Smooth muscle cell (in vitro differentiated cells): ENCODE results near the gene SENP5. TPM values are rescaled to one million over a fixed set of nuclear protein-coding genes. Genes with fewer than 3 reads are reported as not detected.
"Not testable (repeated sequence)": the region's sequence is repeated elsewhere in the genome, so short reads cannot be mapped to it uniquely, and the experiment has no call there.

ENCODE experiments used
- DNase-seq: peaks from one replicate; lab custom pipeline; 2025; ENCODE audit not compliant: unreplicated experiment; lab: John Stamatoyannopoulos, UW
- H2AFZ ChIP-seq: fragments of 200-600 bp; sonication (generic); 2 replicates; pipeline ENCODE4 v1.6.0; 2016; ENCODE audit warnings: antibody characterized with exemption, low read depth, mild to moderate bottlenecking
- H3F3A ChIP-seq: fragments of 200-600 bp; sonication (generic); 2 replicates; pipeline ENCODE4 v1.6.0; 2017; ENCODE audit warnings: antibody characterized with exemption, low read depth
- H3K27ac ChIP-seq: fragments of 200-600 bp; sonication (generic); 2 replicates; pipeline ENCODE4 v1.5.1; 2016; ENCODE audit warnings: low read depth, mild to moderate bottlenecking
- H3K27me3 ChIP-seq: fragments of 200-600 bp; sonication (generic); 2 replicates; pipeline ENCODE4 v1.6.1; 2016; ENCODE audit warnings: low read depth, mild to moderate bottlenecking
- H3K36me3 ChIP-seq: fragments of 200-600 bp; sonication (generic); 2 replicates; pipeline ENCODE4 v1.5.1; 2016; ENCODE audit warnings: low read depth
- H3K4me1 ChIP-seq: fragments of 200-600 bp; sonication (generic); 2 replicates; pipeline ENCODE4 v1.5.1; 2016; ENCODE audit warnings: low read depth
- H3K4me2 ChIP-seq: fragments of 200-600 bp; sonication (generic); 2 replicates; pipeline ENCODE4 v1.6.0; 2016; ENCODE audit warnings: mild to moderate bottlenecking
- H3K4me3 ChIP-seq: fragments of 200-600 bp; sonication (generic); 2 replicates; pipeline ENCODE4 v1.5.1; 2016; ENCODE audit warnings: mild to moderate bottlenecking
- H3K79me2 ChIP-seq: fragments of 200-600 bp; sonication (generic); 2 replicates; pipeline ENCODE4 v1.6.0; 2016; ENCODE audit warnings: low read depth, mild to moderate bottlenecking
- H3K9ac ChIP-seq: fragments of 200-600 bp; sonication (generic); 2 replicates; pipeline ENCODE4 v1.6.0; 2016; ENCODE audit warnings: low read depth
- H3K9me3 ChIP-seq: fragments of 200-600 bp; sonication (generic); replicated peaks from 2 replicates; pipeline ENCODE4 v1.5.1; 2016; ENCODE audit warnings: low read depth
- H4K20me1 ChIP-seq: fragments of 200-600 bp; sonication (generic); 2 replicates; pipeline ENCODE4 v1.6.0; 2016; ENCODE audit warnings: low read depth
- CTCF ChIP-seq: fragments of 200-600 bp; sonication (generic); IDR thresholded peaks from 2 replicates; pipeline ENCODE4 v1.5.1; 2017; ENCODE audit warnings: borderline replicate concordance, mild to moderate bottlenecking, antibody characterized with exemption; ENCODE audit not compliant: insufficient read depth, poor library complexity, severe bottlenecking
- WGBS: methylation state at CpG from one replicate; pipeline ENCODE4 v1.1.7; 2016; ENCODE audit warnings: low lambda C conversion rate; 5-methylcytosine and 5-hydroxymethylcytosine counted together
- polyA plus RNA-seq: library from polyadenylated mRNA; unstranded; fragments of >200 nt; fragmentation: Nextera tagmentation; extraction: Ambion mirVana; gene quantifications from 2 replicates; pipeline ENCODE4 v1.2.1, GENCODE V29; 2016
- total RNA-seq: library from RNA; depleted of rRNA; stranded (reverse); fragments of >200 nt; gene quantifications from 2 replicates; pipeline ENCODE4 v1.2.3, GENCODE V29; 2014

SENP5 gene
- total and polyA plus RNA-seq, 2 experiments from 2014 or later, result 18.6 to 35.0 TPM

GRCh38 chr3:196842567-196843434, 24.9 kb upstream of the SENP5 start:
- Histone ChIP-seq H3K79me2 (no peaks in the 10 kb centered on the region), H4K20me1 (no peaks in the 10 kb centered on the region), H3K4me2 (no peak overlapping the region), H3K27me3 (no peaks in the 10 kb centered on the region), H3F3A (no peaks in the 10 kb centered on the region), H3K36me3 (no peaks in the 10 kb centered on the region), H3K4me3 (no peak overlapping the region), H3K9me3 (peaks cover 4% of the 10 kb centered on the region), H3K9ac (no peak overlapping the region), H2AFZ (no peak overlapping the region), H3K4me1 (no peaks in the 10 kb centered on the region), H3K27ac (no peak overlapping the region)
- 91% methylated on average over 17 of the region's 17 CpGs for WGBS
- TF ChIP-seq CTCF, result no peak
- DNase-seq, result no peak

- Histone ChIP-seq H3K4me1 (no peaks in the 10 kb centered on the region), H3F3A (no peaks in the 10 kb centered on the region), H4K20me1 (no peaks in the 10 kb centered on the region), H3K4me2 (no peak overlapping the region), H3K9ac (no peak overlapping the region), H3K79me2 (no peaks in the 10 kb centered on the region), H3K9me3 (peaks cover 4% of the 10 kb centered on the region), H3K4me3 (no peak overlapping the region), H3K36me3 (no peaks in the 10 kb centered on the region), H3K27me3 (no peaks in the 10 kb centered on the region), H3K27ac (no peak overlapping the region), H2AFZ (no peak overlapping the region)
- WGBS, result 87% methylated on average over 9 of the region's 9 CpGs
- no peak for DNase-seq
- TF ChIP-seq CTCF, result no peak
Measured at GRCh38 chr3:196843435-196844110, 24.1 kb upstream of the SENP5 start.

- H3K4me2 ChIP-seq, H3K36me3 ChIP-seq, H4K20me1 ChIP-seq, H3K4me1 ChIP-seq, DNase-seq, H3K9me3 ChIP-seq, H2AFZ ChIP-seq, H3F3A ChIP-seq, H3K4me3 ChIP-seq, H3K79me2 ChIP-seq, H3K9ac ChIP-seq, H3K27me3 ChIP-seq, H3K27ac ChIP-seq: not testable (repeated sequence)
- 95% methylated on average over 20 of the region's 22 CpGs for WGBS
Measured at GRCh38 chr3:196844235-196845219, 23.2 kb upstream of the SENP5 start.

- H3K9ac ChIP-seq, H3K27me3 ChIP-seq, H3K4me2 ChIP-seq, H3K79me2 ChIP-seq, H3F3A ChIP-seq, H3K27ac ChIP-seq, H3K4me3 ChIP-seq, H3K4me1 ChIP-seq, DNase-seq, H3K36me3 ChIP-seq, H2AFZ ChIP-seq, H4K20me1 ChIP-seq, H3K9me3 ChIP-seq: not testable (repeated sequence)
- WGBS, result 82% methylated on average over 4 of the region's 4 CpGs
Measured at GRCh38 chr3:196848375-196848774, 19.3 kb upstream of the SENP5 start.
